H9 (cell line): ENCODE measurements around the gene SPINT2. TPM values are rescaled to one million over a fixed set of nuclear protein-coding genes. Genes with fewer than 3 reads are reported as not detected.

Experiments used
- DNase-seq: peaks from one replicate; pipeline ENCODE4 v3.0.0-alpha.2; 2017
- H2AFZ ChIP-seq: one replicate; pipeline ENCODE4 v1.6.1; 2013; ENCODE audit warnings: mild to moderate bottlenecking, low read length, control low read depth, moderate library complexity
- H2AK5ac ChIP-seq: 2 replicates; pipeline ENCODE4 v1.6.1; 2013; ENCODE audit warnings: low read length, control low read depth, mixed read lengths; ENCODE audit not compliant: insufficient read length
- H2BK120ac ChIP-seq: one replicate; pipeline ENCODE4 v1.6.1; 2013; ENCODE audit warnings: low read depth, mild to moderate bottlenecking, low read length, control low read depth, inconsistent platforms; ENCODE audit not compliant: poor library complexity, severe bottlenecking
- H2BK12ac ChIP-seq: 2 replicates; pipeline ENCODE4 v1.6.1; 2013; ENCODE audit warnings: low read length, control low read depth, mixed read lengths, low read depth; ENCODE audit not compliant: insufficient read length
- H2BK15ac ChIP-seq: 2 replicates; pipeline ENCODE4 v1.6.1; 2013; ENCODE audit warnings: low read depth, low read length, control low read depth
- H2BK20ac ChIP-seq: one replicate; pipeline ENCODE4 v1.6.1; 2013; ENCODE audit warnings: low read depth, mild to moderate bottlenecking, low read length, control low read depth, inconsistent platforms; ENCODE audit not compliant: poor library complexity, severe bottlenecking
- H2BK5ac ChIP-seq: 2 replicates; pipeline ENCODE4 v1.6.1; 2013; ENCODE audit warnings: low read length, control low read depth, mixed read lengths; ENCODE audit not compliant: insufficient read length
- H3K14ac ChIP-seq: 2 replicates; pipeline ENCODE4 v1.6.1; 2013; ENCODE audit warnings: low read length, control low read depth; ENCODE audit not compliant: insufficient read depth
- H3K18ac ChIP-seq: 2 replicates; pipeline ENCODE4 v1.6.1; 2013; ENCODE audit warnings: low read depth, mild to moderate bottlenecking, mixed read lengths, low read length, control low read depth; ENCODE audit not compliant: insufficient read length
- H3K23ac ChIP-seq: 2 replicates; pipeline ENCODE4 v1.6.1; 2013; ENCODE audit warnings: low read length, control low read depth, mixed read lengths, low read depth; ENCODE audit not compliant: insufficient read length
- H3K23me2 ChIP-seq: 2 replicates; pipeline ENCODE4 v1.6.1; 2013; ENCODE audit warnings: low read depth, mild to moderate bottlenecking, mixed read lengths, low read length, control low read depth; ENCODE audit not compliant: insufficient read length, poor library complexity, severe bottlenecking
- H3K27ac ChIP-seq: 2 replicates; pipeline ENCODE4 v1.5.1; 2013; ENCODE audit warnings: low read length, control low read depth, mixed read lengths, low read depth; ENCODE audit not compliant: insufficient read length
- H3K27me3 ChIP-seq: 2 replicates; pipeline ENCODE4 v1.6.1; 2013; ENCODE audit warnings: low read length, control low read depth, inconsistent platforms; ENCODE audit not compliant: insufficient read depth
- H3K4ac ChIP-seq: 2 replicates; pipeline ENCODE4 v1.6.1; 2013; ENCODE audit warnings: low read depth, mild to moderate bottlenecking, control low read depth, inconsistent platforms, low read length, moderate library complexity
- H3K4me1 ChIP-seq: 2 replicates; pipeline ENCODE4 v1.6.1; 2013; ENCODE audit warnings: low read length, control low read depth, inconsistent platforms; ENCODE audit not compliant: insufficient read depth
- H3K4me2 ChIP-seq: 2 replicates; pipeline ENCODE4 v1.6.1; 2013; ENCODE audit warnings: low read length, control low read depth, mixed read lengths; ENCODE audit not compliant: insufficient read length, insufficient read depth
- H3K56ac ChIP-seq: 2 replicates; pipeline ENCODE4 v1.6.1; 2013; ENCODE audit warnings: low read depth, mild to moderate bottlenecking, mixed read lengths, low read length, control low read depth; ENCODE audit not compliant: insufficient read length
- H3K79me1 ChIP-seq: 2 replicates; pipeline ENCODE4 v1.6.1; 2013; ENCODE audit warnings: low read depth, mild to moderate bottlenecking, moderate library complexity, low read length, control low read depth, inconsistent platforms; ENCODE audit not compliant: insufficient read depth, poor library complexity, severe bottlenecking
- H3K79me2 ChIP-seq: 2 replicates; pipeline ENCODE4 v1.6.1; 2013; ENCODE audit warnings: low read length, control low read depth, inconsistent platforms; ENCODE audit not compliant: insufficient read depth
- H3K9ac ChIP-seq: 2 replicates; pipeline ENCODE4 v1.6.1; 2013; ENCODE audit warnings: low read length, control low read depth, mixed read lengths; ENCODE audit not compliant: insufficient read length; ENCODE audit errors: extremely low read depth
- H3K9me3 ChIP-seq: one replicate; pipeline ENCODE4 v1.6.1; 2013; ENCODE audit warnings: low read depth, low read length, inconsistent platforms; ENCODE audit not compliant: control insufficient read depth
- H3T11ph ChIP-seq: one replicate; pipeline ENCODE4 v1.6.1; 2013; ENCODE audit warnings: mild to moderate bottlenecking, low read length, control low read depth, inconsistent platforms
- H4K20me1 ChIP-seq: one replicate; pipeline ENCODE4 v1.6.1; 2013; ENCODE audit not compliant: control insufficient read depth, insufficient read length, insufficient read depth
- H4K5ac ChIP-seq: 2 replicates; pipeline ENCODE4 v1.6.1; 2013; ENCODE audit warnings: low read depth, mild to moderate bottlenecking, mixed read lengths, low read length, control low read depth; ENCODE audit not compliant: insufficient read length
- H4K8ac ChIP-seq: replicated peaks from 2 replicates; pipeline ENCODE4 v1.6.1; 2013; ENCODE audit warnings: low read length, control low read depth, mixed read lengths, low read depth; ENCODE audit not compliant: insufficient read length
- H4K91ac ChIP-seq: 2 replicates; pipeline ENCODE4 v1.6.1; 2013; ENCODE audit warnings: low read depth, mild to moderate bottlenecking, moderate library complexity, mixed read lengths, low read length, control low read depth; ENCODE audit not compliant: insufficient read length
- H3K27ac Mint-ChIP-seq, 3 experiments: 2 replicates in 2 of 3; 3 replicates in 1 of 3; pipeline ENCODE4 v1.8.0; 2020 to 2021; ENCODE audit warnings: mixed read lengths in 3 of 3, mild to moderate bottlenecking in 1 of 3, moderate library complexity in 1 of 3
- H3K27me3 Mint-ChIP-seq: 2 replicates; pipeline ENCODE4 v1.8.0; 2021; ENCODE audit warnings: low read depth, mild to moderate bottlenecking, moderate library complexity, mixed read lengths
- H3K36me3 Mint-ChIP-seq, 3 experiments: 2 replicates in 2 of 3; 3 replicates in 1 of 3; pipeline ENCODE4 v1.8.0; 2020 to 2021; ENCODE audit warnings: low read depth in 3 of 3, mixed read lengths in 3 of 3; ENCODE audit not compliant: insufficient read depth in 1 of 3
- H3K4me1 Mint-ChIP-seq, 2 experiments: 2 replicates each; pipeline ENCODE4 v1.8.0; 2020; ENCODE audit warnings: mixed read lengths in 2 of 2
- H3K4me3 Mint-ChIP-seq, 2 experiments: 2 replicates in 1 of 2; 3 replicates in 1 of 2; pipeline ENCODE4 v1.8.0; 2020 to 2021; ENCODE audit warnings: mild to moderate bottlenecking in 2 of 2, mixed read lengths in 2 of 2, moderate library complexity in 1 of 2
- H3K9me3 Mint-ChIP-seq, 2 experiments: 2 replicates in 1 of 2; 3 replicates in 1 of 2; pipeline ENCODE4 v1.8.0; 2020; ENCODE audit warnings: mild to moderate bottlenecking in 2 of 2, mixed read lengths in 2 of 2, moderate library complexity in 1 of 2
- CTCF ChIP-seq: fragments of 200-600 bp; sonication (generic); conservative IDR thresholded peaks from 3 replicates; pipeline ENCODE4 v1.8.0; 2021; ENCODE audit warnings: antibody characterized with exemption, mild to moderate bottlenecking
- WGBS: extraction: QIAGEN DNeasy Blood & Tissue Kit; methylation state at CpG from one replicate; pipeline ENCODE4 v1.1.7; 2013; ENCODE audit warnings: missing lambda C conversion rate, low lambda C conversion rate, mixed read lengths; ENCODE audit not compliant: insufficient read length; ENCODE audit errors: extremely low coverage; 5-methylcytosine and 5-hydroxymethylcytosine counted together
- total RNA-seq: library from RNA; stranded (reverse); gene quantifications from 2 replicates; pipeline ENCODE4 v1.2.1, GENCODE V29; 2021

SPINT2 gene
- total RNA-seq, 1 experiment from 2014 or later = 283 TPM

- no peak overlapping the region for H3K14ac ChIP-seq
- no peaks in the 10 kb centered on the region for H3K27me3 Mint-ChIP-seq
- no peak overlapping the region for H4K8ac ChIP-seq
- no peak overlapping the region for H3K27ac ChIP-seq
- H2BK20ac ChIP-seq = no peak overlapping the region
- H2BK120ac ChIP-seq = no peak overlapping the region
- no peak overlapping the region for H3K56ac ChIP-seq
- no peaks in the 10 kb centered on the region for H3K4me1 ChIP-seq
- H3K23me2 ChIP-seq = peaks cover under 1% of the 10 kb centered on the region
- H3K36me3 Mint-ChIP-seq = peaks cover 13 to 29% (median 21%) of the 10 kb centered on the region in 3 experiments
- no peak overlapping the region for H3K4me2 ChIP-seq
- no peak overlapping the region for H3K4ac ChIP-seq
- H3K27me3 ChIP-seq = no peaks in the 10 kb centered on the region
- H2BK5ac ChIP-seq = no peak overlapping the region
- H3K9me3 ChIP-seq = no peaks in the 10 kb centered on the region
- no peak overlapping the region for H3T11ph ChIP-seq
- H2AFZ ChIP-seq = no peak overlapping the region
- H2BK12ac ChIP-seq = no peak overlapping the region
- peaks cover 5 to 18% of the 10 kb centered on the region in 2 experiments for H3K4me1 Mint-ChIP-seq
- TF ChIP-seq CTCF = no peak
- H4K20me1 ChIP-seq = no peaks in the 10 kb centered on the region
- H3K4me3 Mint-ChIP-seq = no peak overlapping the region
- H3K9me3 Mint-ChIP-seq = no peaks in the 10 kb centered on the region; a peak in 2 of 5 replicates
- no peak overlapping the region for H3K9ac ChIP-seq
- no peak overlapping the region for H3K18ac ChIP-seq
- no peak overlapping the region for H2BK15ac ChIP-seq
- DNase-seq = no peak
- H4K91ac ChIP-seq = no peak overlapping the region
- H3K27ac Mint-ChIP-seq = peak overlapping the region in 1 of 3 experiments; percentile 82; a peak in 1 of 7 replicates
- no peaks in the 10 kb centered on the region for H3K79me2 ChIP-seq
- no peak overlapping the region for H3K23ac ChIP-seq
- H2AK5ac ChIP-seq = no peak overlapping the region
- no CpG with 5 or more reads among the region's 10 CpGs for WGBS
- no peaks in the 10 kb centered on the region for H3K79me1 ChIP-seq
- H4K5ac ChIP-seq = no peak overlapping the region
Measured at GRCh38 chr19:38219221-38219620, 45.2 kb upstream of the SPINT2 start.
